GM19099 (cell line): Measurements from ENCODE around the gene PM20D1.

Experiments used
- POLR2A ChIP-seq: IDR thresholded peaks from 3 replicates; pipeline ENCODE4 v1.6.1; 2011; ENCODE audit warnings: low read depth; ENCODE audit not compliant: insufficient read length; ENCODE audit errors: extremely low read depth

The PM20D1 gene

DNA sequence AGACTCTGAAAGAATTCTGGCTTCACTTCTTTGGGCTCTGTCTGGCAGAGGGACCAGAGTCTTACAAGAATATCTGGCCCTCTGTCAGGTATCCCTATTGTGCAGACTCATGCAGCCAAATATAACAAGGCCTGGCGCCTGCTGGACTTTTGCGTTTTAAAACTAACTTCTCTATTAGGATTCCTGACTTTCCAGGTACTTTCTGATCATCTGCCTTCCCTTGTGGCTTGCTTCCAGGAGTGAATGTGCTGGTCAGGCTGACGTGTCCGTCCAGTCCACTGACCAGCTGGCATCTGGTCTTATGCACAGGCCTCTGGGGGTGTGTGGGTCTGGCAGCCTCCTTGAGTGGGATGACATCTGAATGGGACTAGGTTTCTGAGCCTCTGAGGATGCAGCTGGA is 66.0 kb downstream of the PM20D1 start:
- TF ChIP-seq POLR2A = no peak

DNA sequence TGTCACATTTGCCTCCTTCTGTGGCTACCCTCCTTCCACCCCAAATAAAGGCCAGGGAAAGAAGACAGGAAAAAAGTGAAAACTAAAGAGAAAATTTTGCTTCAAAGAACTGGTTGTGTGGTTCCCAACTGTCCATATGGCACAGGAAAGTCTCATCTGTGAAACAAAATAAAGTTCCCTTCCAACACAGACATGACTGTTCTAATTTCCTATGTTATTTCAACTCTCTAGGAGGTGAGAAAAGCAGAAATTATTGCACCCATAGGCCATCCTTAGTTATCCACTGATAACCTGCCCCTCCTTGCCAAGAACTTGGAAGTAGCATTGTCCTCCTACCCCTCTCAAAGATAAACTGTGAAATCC is 66.5 kb downstream of the PM20D1 start:
- no peak for TF ChIP-seq POLR2A

DNA sequence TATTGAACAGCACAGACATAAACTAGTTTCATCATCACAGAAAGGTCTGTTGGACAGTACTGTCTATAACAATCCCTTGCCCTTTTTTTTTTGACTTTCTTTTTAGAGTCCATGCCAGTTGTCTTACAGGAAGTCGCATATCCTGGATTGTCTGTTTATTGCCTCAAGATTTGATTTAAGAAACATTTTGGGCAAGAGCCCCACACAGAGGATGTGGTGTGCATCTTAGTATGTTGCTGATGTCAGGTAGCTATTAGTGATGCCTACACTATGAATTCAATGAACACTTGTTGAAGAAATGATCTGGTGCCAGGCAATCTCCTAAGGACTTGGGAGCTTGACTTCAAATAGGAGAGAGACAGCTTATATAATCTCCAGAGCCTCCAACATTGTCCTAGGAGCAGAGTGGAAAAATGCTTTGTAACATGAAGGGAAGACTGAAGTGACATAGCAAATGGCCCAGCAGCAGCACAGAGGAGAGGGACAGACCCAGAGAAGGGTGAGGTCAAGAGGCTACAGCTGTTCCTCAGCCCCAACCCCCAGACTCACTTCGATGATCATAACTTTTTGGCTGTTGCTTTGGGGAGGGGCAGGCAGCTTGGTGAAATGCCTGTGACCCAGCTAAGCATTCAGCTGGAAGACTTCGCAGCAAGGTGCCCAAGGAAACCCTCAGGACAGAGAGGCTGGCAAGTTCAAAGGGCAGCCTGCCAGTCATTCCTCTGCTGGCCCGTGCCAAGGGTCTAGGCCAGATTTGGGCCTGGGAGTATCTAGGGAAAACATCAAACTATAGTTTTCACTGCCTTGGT is 67.1 kb downstream of the PM20D1 start:
- TF ChIP-seq POLR2A = no peak

DNA sequence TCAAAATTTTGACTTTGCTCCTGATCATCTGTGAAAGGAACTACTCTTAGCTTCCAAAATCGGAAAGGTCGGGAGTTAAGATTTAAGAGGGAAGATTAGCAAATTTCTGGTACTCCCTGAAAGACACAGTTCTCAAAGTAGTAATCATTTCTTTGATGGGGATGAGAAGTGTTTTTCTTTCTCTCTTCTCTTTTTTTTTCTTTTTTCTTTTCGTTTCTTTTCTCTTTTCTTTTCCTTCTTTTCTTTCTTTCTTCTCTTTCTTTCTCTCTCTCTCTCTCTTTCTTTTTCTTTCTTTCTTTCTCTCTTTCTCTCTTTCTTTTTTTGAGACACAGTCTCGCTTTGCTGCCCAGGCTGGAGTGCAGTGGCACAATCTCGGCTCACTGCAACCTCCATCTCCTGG is 69.6 kb downstream of the PM20D1 start:
- no peak for TF ChIP-seq POLR2A
